Stomach (tissue), 19 donors: ENCODE measurements around the gene C2CD4A. TPM values are rescaled to one million over a fixed set of nuclear protein-coding genes. Genes with fewer than 3 reads are reported as not detected.

Source experiments
- DNase-seq, 2 donors: peaks; one replicate each; pipeline versions ENCODE4 v3.0.0 to v3.0.0-alpha.2; 2013 to 2019
- H3K27ac ChIP-seq, 5 donors: fragments of 200-600 bp in 4 of 5; sonication (generic) in 4 of 5; one replicate each; pipeline ENCODE4 v1.5.1; 2013 to 2019; ENCODE audit warnings: mild to moderate bottlenecking in 1 of 5, moderate library complexity in 1 of 5
- H3K27me3 ChIP-seq, 3 donors: fragments of 200-600 bp; sonication (generic); one replicate each; pipeline ENCODE4 v1.5.1; 2017 to 2019; ENCODE audit warnings: mixed run types in 1 of 3
- H3K36me3 ChIP-seq, 4 donors: fragments of 200-600 bp; sonication (generic); 1 replicate in 3 of 4; 2 replicates in 1 of 4; pipeline ENCODE4 v1.5.1; 2016 to 2019
- H3K4me1 ChIP-seq, 4 donors: fragments of 200-600 bp; sonication (generic); one replicate each; pipeline ENCODE4 v1.5.1; 2016 to 2019
- H3K4me3 ChIP-seq, 4 donors: fragments of 200-600 bp; sonication (generic) in 3 of 4; one replicate each; pipeline ENCODE4 v1.5.1; 2016 to 2019; ENCODE audit warnings: mild to moderate bottlenecking in 1 of 4
- H3K9me3 ChIP-seq, 4 donors: fragments of 200-600 bp; sonication (generic); one replicate each; pipeline ENCODE4 v1.5.1; 2016 to 2019
- CTCF ChIP-seq, 7 experiments: fragments of 450-650 bp in 4 of 7; fragments of 200-600 bp in 3 of 7; sonication (generic) in 3 of 7; IDR thresholded peaks; one replicate each; pipeline ENCODE4 v1.5.1; 2016 to 2019; ENCODE audit warnings: antibody characterized with exemption in 7 of 7, control low read depth in 2 of 7, mild to moderate bottlenecking in 1 of 7
- EP300 ChIP-seq: sonication (generic); formaldehyde crosslinking; IDR thresholded peaks from one replicate; pipeline ENCODE4 v1.6.1; 2017; ENCODE audit warnings: antibody characterized with exemption
- POLR2A ChIP-seq, 4 donors: fragments of 450-650 bp; IDR thresholded peaks; one replicate each; pipeline ENCODE4 v1.6.1; 2016; ENCODE audit warnings: antibody characterized with exemption in 4 of 4, control low read depth in 2 of 4, mild to moderate bottlenecking in 1 of 4, moderate library complexity in 1 of 4
- POLR2AphosphoS5 ChIP-seq, 3 donors: sonication (generic); formaldehyde crosslinking; IDR thresholded peaks; one replicate each; pipeline ENCODE4 v1.6.1; 2016; ENCODE audit warnings: antibody characterized with exemption in 3 of 3
- WGBS, 5 donors: extraction: QIAGEN DNeasy Blood & Tissue Kit in 3 of 5; methylation state at CpG; one replicate each; pipeline versions ENCODE4 v1.1.5 to v1.1.7; 2013 to 2018; 5-methylcytosine and 5-hydroxymethylcytosine counted together
- intact Hi-C: fragments of 100-400 bp; cut with DNase I; formaldehyde crosslinking; loops from one replicate; pipeline ENCODE4 v1.15.1; 2023; ENCODE audit warnings: low total_unique reads
- long read RNA-seq, 10 donors: transcript quantifications; one replicate each; lab custom pipeline, GENCODE V29; 2026
- polyA plus RNA-seq, 3 donors: library from polyadenylated mRNA; stranded (reverse); fragments of 200-250 nt; gene quantifications; one replicate each; pipeline ENCODE4 v1.2.3, GENCODE V29; 2013
- total RNA-seq, 5 donors: library from RNA; depleted of rRNA; stranded (reverse); fragments of >200 nt; gene quantifications; one replicate each; pipeline versions ENCODE4 v1.1.0 to v1.2.3, GENCODE V29; 2014 to 2016
- donor health status: healthy with polysubstance abuse.
- donor health status: Bipolar disorder and iron deficiency.
- donor health status: healthy.

The C2CD4A gene
- total RNA-seq = 1 to 10 TPM in 2 of 5 donors, under 1 TPM in 1, not detected in 2; 0.29 to 3.0 (median 2.9) TPM
- 1 to 10 TPM in 1 of 3 donors, under 1 TPM in 2; 0.31 to 2.6 (median 0.98) TPM for polyA plus RNA-seq
- long read RNA-seq, donor 1 = 0 reads
- long read RNA-seq, donor 2 = 0 reads
- long read RNA-seq, donor 3 = 0 reads
- long read RNA-seq, donor 4 = 0 reads
- long read RNA-seq, donor 5 = 0 reads
- long read RNA-seq, donor 6 = 0 reads
- long read RNA-seq, donor 7 = 0 reads
- long read RNA-seq, donor 8, partial matches to known transcripts = 0 of 1 reads
- long read RNA-seq, donor 8, other reads (novel, unspliced or antisense) = 0 of 1 reads
- long read RNA-seq, donor 9 = 0 reads
- long read RNA-seq, donor 10 = 0 reads

GRCh38 chr15:62066663-62067447 is at the start of gene C2CD4A:
TSS of gene C2CD4A (plus strand) at chr15:62066977. CDS start at chr15:62067614, 637 bp downstream.
- intact Hi-C loops = no loop called here
- Histone ChIP-seq H3K27ac (peak within 1 kb of the TSS; percentile 43 to 96 (median 85)), H3K27me3 (peaks cover 0 to 34% (median 0%) of the 10 kb centered on the region in 3 donors)

GRCh38 chr15:62020576-62021160 is 46.1 kb upstream of the C2CD4A start:
- H3K27ac ChIP-seq = no peak overlapping the region
- DNase-seq = no peak
- H3K9me3 ChIP-seq = no peaks in the 10 kb centered on the region
- intact Hi-C loops = no loop called here
- 90 to 97% (median 96%) methylated on average over 3 of the region's 3 CpGs for WGBS, 5 donors
- no peaks in the 10 kb centered on the region for H3K4me1 ChIP-seq
- TF ChIP-seq EP300 = no peak
- TF ChIP-seq POLR2A (IDR thresholded peaks at IDR 0.05) = no peak
- TF ChIP-seq CTCF (IDR thresholded peaks at IDR 0.05) = no peak
- H3K27me3 ChIP-seq = no peaks in the 10 kb centered on the region
- H3K36me3 ChIP-seq = peaks cover 0 to 49% (median 45%) of the 10 kb centered on the region in 4 donors
- no peak overlapping the region for H3K4me3 ChIP-seq

More at GRCh38 chr15:62066663-62067447, at the start of gene C2CD4A:
- DNase-seq = peak; percentile 90 to 94
- no peaks in the 10 kb centered on the region for H3K36me3 ChIP-seq
- peak within 1 kb of the TSS; percentile 58 to 76 (median 62) for H3K4me3 ChIP-seq
- TF ChIP-seq CTCF (IDR thresholded peaks at IDR 0.05) (peak in 4 of 7 experiments; percentile 21 to 37 (median 24)), POLR2A (IDR thresholded peaks at IDR 0.05) (peak in 1 of 4 donors; percentile 38), POLR2AphosphoS5 (IDR thresholded peaks at IDR 0.05) (peak in 2 of 3 donors; percentile 68 to 72), EP300 (no peak)
- WGBS, 5 donors = 3 to 9% (median 4%) methylated on average over 24 to 33 of the region's 33 CpGs
- H3K4me1 ChIP-seq = peaks cover 15 to 52% (median 43%) of the 10 kb centered on the region in 4 donors
- no peaks in the 10 kb centered on the region for H3K9me3 ChIP-seq

- H3K27me3 ChIP-seq = no peaks in the 10 kb centered on the region
- peaks cover 0 to 49% (median 45%) of the 10 kb centered on the region in 4 donors for H3K36me3 ChIP-seq
- no peak overlapping the region for H3K4me3 ChIP-seq
- no peak for DNase-seq
- no peaks in the 10 kb centered on the region for H3K9me3 ChIP-seq
- WGBS, 5 donors = 94 to 99% (median 98%) methylated on average over 3 of the region's 3 CpGs
- TF ChIP-seq CTCF (IDR thresholded peaks at IDR 0.05) = no peak
- no peak for TF ChIP-seq POLR2A (IDR thresholded peaks at IDR 0.05)
- TF ChIP-seq POLR2AphosphoS5 (IDR thresholded peaks at IDR 0.05) = no peak
- no peak for TF ChIP-seq EP300
- intact Hi-C loops = no loop called here
- H3K4me1 ChIP-seq = peaks cover 0 to 5% (median 2%) of the 10 kb centered on the region in 4 donors
- no peak overlapping the region for H3K27ac ChIP-seq
These were observed 44.7 kb upstream of the C2CD4A start for GRCh38 chr15:62021991-62022600.
